GM12874 (cell line): ENCODE data around the gene MUS81.

Experiments used
- TF ChIP-seq, protein P1 (sequence below): IDR thresholded peaks from 2 replicates; pipeline ENCODE4 v1.5.1; 2011; ENCODE audit warnings: low read depth, mild to moderate bottlenecking, control low read depth, low read length, moderate library complexity; ENCODE audit not compliant: insufficient read depth

Gene MUS81, protein sequence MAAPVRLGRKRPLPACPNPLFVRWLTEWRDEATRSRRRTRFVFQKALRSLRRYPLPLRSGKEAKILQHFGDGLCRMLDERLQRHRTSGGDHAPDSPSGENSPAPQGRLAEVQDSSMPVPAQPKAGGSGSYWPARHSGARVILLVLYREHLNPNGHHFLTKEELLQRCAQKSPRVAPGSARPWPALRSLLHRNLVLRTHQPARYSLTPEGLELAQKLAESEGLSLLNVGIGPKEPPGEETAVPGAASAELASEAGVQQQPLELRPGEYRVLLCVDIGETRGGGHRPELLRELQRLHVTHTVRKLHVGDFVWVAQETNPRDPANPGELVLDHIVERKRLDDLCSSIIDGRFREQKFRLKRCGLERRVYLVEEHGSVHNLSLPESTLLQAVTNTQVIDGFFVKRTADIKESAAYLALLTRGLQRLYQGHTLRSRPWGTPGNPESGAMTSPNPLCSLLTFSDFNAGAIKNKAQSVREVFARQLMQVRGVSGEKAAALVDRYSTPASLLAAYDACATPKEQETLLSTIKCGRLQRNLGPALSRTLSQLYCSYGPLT

DNA sequence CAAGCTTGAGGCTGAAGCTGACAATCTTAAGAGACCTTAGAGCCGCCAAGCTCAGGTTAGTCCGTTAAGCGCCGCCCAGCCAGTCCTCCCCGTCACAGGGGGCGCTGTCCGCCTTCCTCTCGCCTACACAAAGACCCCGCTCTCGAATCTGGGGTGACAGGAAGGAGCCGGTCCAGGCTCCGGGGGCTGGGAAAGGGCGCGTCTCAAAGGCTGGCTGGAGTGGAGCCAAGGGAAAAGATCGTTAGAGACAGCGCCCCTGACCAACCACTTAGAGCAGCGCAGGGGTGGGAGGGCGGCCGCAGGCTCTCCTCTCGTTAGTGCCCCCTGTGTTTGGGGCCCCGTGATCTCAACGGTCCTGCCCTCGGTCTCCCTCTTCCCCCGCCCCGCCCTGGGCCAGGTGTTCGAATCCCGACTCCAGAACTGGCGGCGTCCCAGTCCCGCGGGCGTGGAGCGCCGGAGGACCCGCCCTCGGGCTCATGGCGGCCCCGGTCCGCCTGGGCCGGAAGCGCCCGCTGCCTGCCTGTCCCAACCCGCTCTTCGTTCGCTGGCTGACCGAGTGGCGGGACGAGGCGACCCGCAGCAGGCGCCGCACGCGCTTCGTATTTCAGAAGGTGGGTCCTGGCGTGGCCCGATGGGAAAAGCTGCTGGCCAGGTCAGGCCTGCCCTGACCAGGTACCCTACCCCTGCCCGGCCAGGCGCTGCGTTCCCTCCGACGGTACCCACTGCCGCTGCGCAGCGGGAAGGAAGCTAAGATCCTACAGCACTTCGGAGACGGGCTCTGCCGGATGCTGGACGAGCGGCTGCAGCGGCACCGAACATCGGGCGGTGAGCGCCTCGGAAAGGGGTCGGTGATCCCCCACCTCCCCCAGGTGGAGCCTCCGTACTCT lies at the start of gene MUS81:
MUS81 (plus strand) TSS at position 156 of the 887 bp plus-strand sequence; CDS start at position 477, 321 bp downstream.
- TF ChIP-seq, protein P1, sequence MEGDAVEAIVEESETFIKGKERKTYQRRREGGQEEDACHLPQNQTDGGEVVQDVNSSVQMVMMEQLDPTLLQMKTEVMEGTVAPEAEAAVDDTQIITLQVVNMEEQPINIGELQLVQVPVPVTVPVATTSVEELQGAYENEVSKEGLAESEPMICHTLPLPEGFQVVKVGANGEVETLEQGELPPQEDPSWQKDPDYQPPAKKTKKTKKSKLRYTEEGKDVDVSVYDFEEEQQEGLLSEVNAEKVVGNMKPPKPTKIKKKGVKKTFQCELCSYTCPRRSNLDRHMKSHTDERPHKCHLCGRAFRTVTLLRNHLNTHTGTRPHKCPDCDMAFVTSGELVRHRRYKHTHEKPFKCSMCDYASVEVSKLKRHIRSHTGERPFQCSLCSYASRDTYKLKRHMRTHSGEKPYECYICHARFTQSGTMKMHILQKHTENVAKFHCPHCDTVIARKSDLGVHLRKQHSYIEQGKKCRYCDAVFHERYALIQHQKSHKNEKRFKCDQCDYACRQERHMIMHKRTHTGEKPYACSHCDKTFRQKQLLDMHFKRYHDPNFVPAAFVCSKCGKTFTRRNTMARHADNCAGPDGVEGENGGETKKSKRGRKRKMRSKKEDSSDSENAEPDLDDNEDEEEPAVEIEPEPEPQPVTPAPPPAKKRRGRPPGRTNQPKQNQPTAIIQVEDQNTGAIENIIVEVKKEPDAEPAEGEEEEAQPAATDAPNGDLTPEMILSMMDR = peak; percentile 88

DNA sequence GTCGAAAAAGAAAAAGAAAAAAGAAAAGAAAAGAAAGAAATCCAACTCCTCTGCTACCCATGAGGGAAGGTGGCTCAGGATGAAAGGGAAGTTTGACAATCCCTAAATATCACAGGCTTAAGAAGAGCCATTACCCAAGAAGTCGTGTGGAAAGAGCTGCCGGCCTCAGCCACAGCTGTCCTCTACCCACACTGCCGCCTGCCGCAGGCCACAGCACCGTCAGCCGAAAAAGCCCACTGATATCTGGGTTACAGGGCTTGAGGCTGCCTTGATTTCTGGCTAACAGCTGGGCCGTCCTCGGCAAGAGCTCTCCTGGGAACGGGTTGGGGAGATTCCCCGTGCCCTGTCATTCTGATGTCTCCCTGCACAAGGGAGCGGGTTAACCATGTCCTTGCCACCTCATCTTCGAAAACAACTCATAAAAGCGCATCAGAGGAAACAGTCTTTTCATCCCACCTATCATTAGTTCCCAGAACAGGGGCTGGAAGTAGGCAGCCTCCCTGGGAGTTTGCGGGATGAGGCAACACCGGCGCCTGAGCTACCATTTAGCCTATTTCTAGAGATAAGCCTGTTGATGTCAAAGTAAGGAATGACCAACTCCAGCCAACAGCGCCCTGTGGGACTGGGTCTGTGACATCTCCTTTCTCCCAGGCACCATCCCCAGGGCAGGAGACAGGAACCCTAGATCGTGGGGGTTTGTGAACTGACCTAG lies 48.3 kb upstream of the MUS81 start:
- TF ChIP-seq, protein P1 = no peak

DNA sequence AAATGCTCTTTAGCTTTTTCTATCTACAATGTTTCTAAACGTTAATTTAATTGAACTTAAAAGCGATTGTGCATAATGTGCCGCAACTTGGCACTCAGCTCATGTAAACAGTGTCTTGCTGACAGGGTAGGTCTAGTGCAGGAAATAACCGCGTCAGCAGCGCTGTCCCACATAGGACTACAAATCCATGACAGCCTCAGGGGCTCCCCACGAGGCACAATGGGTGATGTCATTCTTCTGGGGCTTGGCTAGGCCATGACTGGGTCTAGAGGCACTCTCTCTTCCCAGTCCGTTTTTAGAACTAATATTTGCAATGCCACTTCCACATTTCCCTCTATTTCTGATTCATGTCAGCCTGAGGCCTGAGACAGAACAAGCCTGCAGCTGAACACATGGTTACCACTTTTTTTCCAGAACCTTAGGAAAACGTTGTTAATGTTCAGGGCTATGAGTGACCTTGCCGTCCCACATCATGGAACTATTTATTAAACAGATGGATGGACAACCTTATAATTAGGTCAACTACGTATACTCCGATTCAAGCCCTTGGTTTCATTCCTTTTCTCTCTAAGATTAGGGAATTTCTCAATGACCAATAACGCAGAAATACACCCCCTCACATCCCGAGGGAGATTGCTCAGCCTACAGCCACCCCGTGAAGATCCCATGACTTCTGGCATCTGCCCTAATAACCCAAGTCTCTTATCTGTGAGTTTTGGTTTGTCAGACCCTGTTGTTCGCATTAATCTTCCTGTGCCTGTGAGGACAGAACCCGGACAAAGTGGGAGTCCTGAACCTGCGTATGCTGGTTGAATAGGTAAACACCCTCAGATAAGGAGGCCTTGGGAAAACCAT lies 45.9 kb upstream of the MUS81 start:
- TF ChIP-seq, protein P1 = no peak

DNA sequence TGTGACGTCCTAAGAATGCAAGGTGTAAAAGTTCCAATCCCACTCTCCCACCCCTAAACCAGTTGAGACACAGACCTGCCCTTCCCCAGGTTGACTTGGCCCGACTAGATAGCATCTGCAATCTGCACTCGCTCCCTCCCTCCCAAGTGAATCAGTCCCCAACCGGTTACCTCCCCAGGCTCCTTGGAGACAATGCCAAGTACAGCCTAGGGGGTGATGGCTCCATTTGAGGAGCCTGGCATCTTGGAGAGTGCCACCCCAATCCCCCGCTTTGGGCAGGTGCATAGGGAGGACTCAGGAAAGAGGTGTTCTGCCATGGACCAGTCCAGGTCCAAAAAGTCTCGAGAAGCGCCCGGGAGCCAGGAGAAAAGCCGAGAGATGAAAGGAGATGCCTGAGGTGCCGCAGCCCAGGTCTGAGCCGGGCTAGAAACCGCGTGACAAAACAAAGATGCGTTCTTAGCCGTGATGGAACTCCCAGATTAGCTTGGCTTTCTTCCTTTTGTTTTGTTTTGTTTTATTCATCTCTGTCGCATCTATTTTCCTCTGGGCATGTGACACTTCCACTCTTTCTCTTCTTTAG lies 45.2 kb upstream of the MUS81 start:
- TF ChIP-seq, protein P1 = no peak

DNA sequence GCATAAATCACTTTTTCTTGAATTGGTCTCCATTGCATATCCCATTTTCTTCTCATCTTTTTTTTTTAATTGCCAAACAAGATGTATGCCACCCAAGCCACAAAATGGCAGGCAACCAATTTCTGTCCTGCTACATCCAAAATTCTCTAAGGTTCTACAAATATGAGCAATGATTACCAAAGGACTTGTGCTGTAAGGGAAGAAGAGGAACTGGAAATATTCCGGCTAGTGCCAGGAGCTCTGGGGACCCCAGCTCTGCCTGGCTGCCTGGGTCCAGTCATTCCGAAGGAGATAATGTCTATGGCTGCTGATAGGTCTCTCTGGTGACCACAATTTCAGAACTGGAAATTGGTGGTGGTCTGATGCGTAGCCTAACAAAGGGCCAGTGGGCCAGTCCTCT lies 43.5 kb upstream of the MUS81 start:
- TF ChIP-seq, protein P1 = no peak

DNA sequence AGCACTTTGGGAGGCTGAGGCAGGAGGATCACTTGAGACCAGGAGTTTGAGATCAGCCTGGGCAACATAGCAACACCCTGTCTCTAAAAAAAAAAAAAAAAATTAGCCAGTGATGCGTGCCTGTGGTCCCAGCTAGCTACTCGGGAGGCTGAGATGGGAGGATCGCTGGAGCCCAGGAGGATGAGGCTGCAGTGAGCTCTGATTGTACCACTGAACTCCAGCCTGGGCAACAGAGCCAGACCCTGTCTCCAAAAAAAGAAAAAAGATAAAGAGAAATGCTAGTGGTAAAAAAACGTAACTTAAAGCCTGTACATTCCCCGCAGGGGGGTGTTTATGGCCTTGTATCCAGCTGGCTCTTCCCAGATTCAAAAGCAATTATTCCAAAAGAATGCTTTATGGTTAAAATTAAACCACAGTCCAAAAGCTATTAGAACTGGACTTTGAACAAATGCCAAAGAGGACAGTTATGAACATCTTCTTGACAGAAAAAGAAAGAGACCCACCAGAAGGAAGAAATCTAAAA lies 42.9 kb upstream of the MUS81 start:
- TF ChIP-seq, protein P1 = no peak
